ENCODE data around the gene TNRC6A.

TNRC6A gene

GRCh38 chr16:24729243-24729950, at the start of gene TNRC6A:
TNRC6A (plus strand) TSS chr16:24729651; CDS start chr16:24729842, 191 bp downstream.
- Histone ChIP-seq H3K9ac (peak within 1 kb of the TSS; percentile 79), H3K4me3 (ENCODE audit: low read depth, low read length) (peak within 1 kb of the TSS; percentile 95), H3K4me1 (peaks cover 23% of the 10 kb centered on the region), H3K4me2 (ENCODE audit: low read length) (peak within 1 kb of the TSS; percentile 73), H3K27me3 (ENCODE audit: control insufficient read depth, insufficient read depth, low read length) (no peaks in the 10 kb centered on the region), H3K27ac (peak within 1 kb of the TSS; percentile 95), H2AFZ (peak within 1 kb of the TSS; percentile 91), H3K79me2 (peaks cover 26% of the 10 kb centered on the region), H3K36me3 (ENCODE audit: control insufficient read depth, insufficient read depth, low read length) (no peaks in the 10 kb centered on the region), H3K9me3 (ENCODE audit: control insufficient read depth, low read length) (no peaks in the 10 kb centered on the region)
- TF ChIP-seq CTCF (IDR thresholded peaks at IDR 0.05): no peak

DNA sequence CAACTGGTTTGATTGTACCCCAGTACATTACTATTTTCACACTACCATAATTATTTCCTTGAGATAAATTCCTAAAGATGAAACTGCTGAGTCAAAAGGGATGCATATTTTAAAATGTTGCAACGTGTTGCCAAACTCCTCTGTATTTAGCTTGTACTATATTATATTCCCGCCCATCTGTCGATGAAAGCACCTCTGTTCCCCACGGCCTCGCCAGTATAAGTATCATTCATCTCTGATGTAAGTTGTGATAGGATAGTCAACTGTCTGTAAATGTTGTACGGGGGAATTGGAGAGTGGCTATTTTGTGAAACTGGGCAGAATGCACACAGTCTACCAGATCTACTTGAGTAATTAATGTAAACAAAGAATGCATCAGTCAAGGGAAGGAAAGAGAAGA, 47.7 kb upstream of the TNRC6A start:
- Histone ChIP-seq H3K4me1 (peaks cover 9% of the 10 kb centered on the region), H3K27ac (no peak overlapping the region), H3K9me3 (ENCODE audit: control insufficient read depth, low read length) (no peaks in the 10 kb centered on the region), H3K4me2 (ENCODE audit: low read length) (no peak overlapping the region), H3K79me2 (no peaks in the 10 kb centered on the region), H3K4me3 (ENCODE audit: low read depth, low read length) (no peak overlapping the region), H2AFZ (no peak overlapping the region), H3K36me3 (ENCODE audit: control insufficient read depth, insufficient read depth, low read length) (no peaks in the 10 kb centered on the region), H3K27me3 (ENCODE audit: control insufficient read depth, insufficient read depth, low read length) (no peaks in the 10 kb centered on the region), H3K9ac (no peak overlapping the region)
- TF ChIP-seq CTCF (IDR thresholded peaks at IDR 0.05): no peak

- Histone ChIP-seq H3K79me2 (no peaks in the 10 kb centered on the region), H3K4me1 (peaks cover 9% of the 10 kb centered on the region), H3K4me2 (ENCODE audit: low read length) (no peak overlapping the region), H3K9me3 (ENCODE audit: control insufficient read depth, low read length) (no peaks in the 10 kb centered on the region), H3K36me3 (ENCODE audit: control insufficient read depth, insufficient read depth, low read length) (no peaks in the 10 kb centered on the region), H3K4me3 (ENCODE audit: low read depth, low read length) (no peak overlapping the region), H3K27ac (no peak overlapping the region), H2AFZ (no peak overlapping the region), H3K27me3 (ENCODE audit: control insufficient read depth, insufficient read depth, low read length) (no peaks in the 10 kb centered on the region), H3K9ac (no peak overlapping the region)
- no peak for TF ChIP-seq CTCF (IDR thresholded peaks at IDR 0.05)
These were observed 46.2 kb upstream of the TNRC6A start for GRCh38 chr16:24683250-24683649.

- Histone ChIP-seq H2AFZ (no peak overlapping the region), H3K4me3 (ENCODE audit: low read depth, low read length) (no peak overlapping the region)
- no peak for TF ChIP-seq CTCF (IDR thresholded peaks at IDR 0.05)
These were observed 45.5 kb upstream of the TNRC6A start for GRCh38 chr16:24683847-24684493.

More at GRCh38 chr16:24683847-24684493, 45.5 kb upstream of the TNRC6A start:
- peaks cover 9% of the 10 kb centered on the region for H3K4me1 ChIP-seq
- no peaks in the 10 kb centered on the region for H3K9me3 ChIP-seq (ENCODE audit: control insufficient read depth, low read length)
- H3K9ac ChIP-seq: no peak overlapping the region
- H3K27ac ChIP-seq: no peak overlapping the region
- no peaks in the 10 kb centered on the region for H3K36me3 ChIP-seq (ENCODE audit: control insufficient read depth, insufficient read depth, low read length)
- no peaks in the 10 kb centered on the region for H3K79me2 ChIP-seq
- no peak overlapping the region for H3K4me2 ChIP-seq (ENCODE audit: low read length)
- no peaks in the 10 kb centered on the region for H3K27me3 ChIP-seq (ENCODE audit: control insufficient read depth, insufficient read depth, low read length)

Measured in parathyroid adenoma (tissue), 2 donors.